NCI-H2227 treated with DMSO at 0.1 percent for 48 hours (cell line): ENCODE measurements around the gene KCNMA1.

Experiments used
- DNase-seq: peaks from one replicate; lab custom pipeline; 2025; lab: John Stamatoyannopoulos, UW

KCNMA1 gene

DNA sequence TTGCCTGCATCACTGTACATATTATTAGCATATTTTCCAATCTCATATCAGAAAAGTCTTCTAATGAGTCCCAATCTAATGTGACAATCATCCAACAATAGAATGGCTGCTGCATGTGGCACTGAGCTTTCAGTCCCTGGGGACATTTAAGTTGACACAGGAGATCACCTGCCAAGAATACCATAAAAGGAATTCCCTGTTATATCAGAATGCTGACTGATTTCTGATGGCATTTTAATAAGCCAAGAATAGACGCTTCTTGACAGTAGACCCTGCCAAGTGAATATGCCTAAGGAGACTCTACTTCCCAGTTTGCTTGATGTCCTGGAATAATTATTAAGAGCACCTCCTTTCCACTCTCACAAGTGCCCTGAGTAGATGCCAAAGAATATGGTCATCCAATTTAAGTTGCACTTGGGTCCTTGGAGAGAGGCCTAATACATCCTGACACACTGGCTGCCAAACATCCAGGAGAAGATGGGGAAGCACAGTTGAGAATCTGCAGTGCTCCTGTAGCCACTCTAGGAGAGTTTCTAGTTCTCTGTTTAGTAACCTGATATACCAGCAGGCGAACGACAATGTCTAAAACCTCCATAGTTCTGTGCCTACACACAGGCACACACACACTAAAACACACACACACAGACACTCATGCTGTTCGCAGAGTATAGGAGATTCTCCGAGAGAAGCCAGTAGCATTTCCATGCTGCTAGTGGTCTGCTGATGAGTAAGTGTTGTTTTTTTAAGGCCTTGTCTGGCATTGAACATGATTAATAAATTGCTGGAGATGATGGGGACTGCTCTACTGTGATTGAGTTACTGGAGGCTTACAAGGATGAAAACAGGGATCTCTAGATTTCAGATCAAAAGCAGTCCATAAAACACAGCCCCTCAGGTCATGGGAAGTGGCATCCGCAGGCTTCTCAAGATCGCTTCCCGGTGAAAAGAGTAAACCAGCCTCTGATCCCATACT lies 369.6 kb downstream of the KCNMA1 start:
- no peak for DNase-seq

DNA sequence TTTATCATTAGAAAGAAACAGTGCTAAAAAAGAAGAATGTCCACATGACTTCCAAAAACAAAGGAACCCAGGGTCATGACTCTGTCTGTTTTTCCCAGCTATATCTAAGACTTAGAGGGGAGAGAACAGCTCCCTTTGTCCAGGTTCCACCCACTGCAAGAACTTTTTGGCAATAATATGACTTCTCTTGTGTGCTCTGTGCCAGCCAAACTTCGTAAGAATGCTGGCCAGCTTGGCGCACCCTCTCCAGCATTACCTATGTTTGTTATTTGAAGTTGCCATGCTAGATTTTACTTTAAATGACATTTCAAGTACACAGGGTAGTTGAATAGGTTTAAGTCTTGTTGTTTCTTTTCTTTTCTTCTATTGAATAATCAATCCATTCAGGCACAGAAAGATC lies 371.4 kb downstream of the KCNMA1 start:
- DNase-seq, result no peak

DNA sequence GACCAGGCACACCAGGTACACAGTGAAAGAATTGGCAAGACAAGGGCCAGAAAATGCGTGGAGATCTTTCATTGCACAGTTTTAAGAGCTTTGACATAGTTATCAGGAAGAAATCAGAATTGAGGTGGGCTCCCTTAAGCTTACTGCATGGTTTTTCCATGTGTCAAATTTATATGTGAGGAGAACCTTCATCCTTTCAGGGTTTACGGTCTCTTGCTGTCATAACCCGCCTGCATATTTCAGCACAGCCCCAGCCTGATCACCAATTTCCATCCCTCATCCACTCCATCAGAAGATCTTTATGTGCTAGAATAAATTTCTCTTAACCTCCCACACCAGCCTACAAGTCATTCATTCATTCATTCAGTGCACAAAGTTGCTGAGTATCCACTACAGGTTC lies 373.1 kb downstream of the KCNMA1 start:
- no peak for DNase-seq

DNA sequence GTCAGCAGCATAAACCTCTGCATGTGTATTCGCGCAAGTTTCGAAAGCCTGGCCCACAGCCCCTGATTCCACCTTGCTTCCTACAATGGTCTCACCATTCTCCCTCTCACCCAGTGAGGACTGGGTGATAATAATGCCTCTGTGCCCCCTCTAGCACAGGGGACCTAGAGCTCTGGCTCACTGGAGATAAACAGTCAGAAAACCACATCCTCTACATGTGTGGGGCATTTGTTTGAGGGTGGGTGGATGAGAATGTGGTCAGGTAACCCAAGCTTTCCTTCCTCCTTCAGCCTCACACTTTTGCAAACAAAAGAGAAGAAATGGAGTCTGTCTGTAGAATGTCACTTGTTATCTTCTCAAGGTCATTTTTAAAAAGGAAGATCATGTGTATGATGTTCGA lies 373.5 kb downstream of the KCNMA1 start:
- no peak for DNase-seq

DNA sequence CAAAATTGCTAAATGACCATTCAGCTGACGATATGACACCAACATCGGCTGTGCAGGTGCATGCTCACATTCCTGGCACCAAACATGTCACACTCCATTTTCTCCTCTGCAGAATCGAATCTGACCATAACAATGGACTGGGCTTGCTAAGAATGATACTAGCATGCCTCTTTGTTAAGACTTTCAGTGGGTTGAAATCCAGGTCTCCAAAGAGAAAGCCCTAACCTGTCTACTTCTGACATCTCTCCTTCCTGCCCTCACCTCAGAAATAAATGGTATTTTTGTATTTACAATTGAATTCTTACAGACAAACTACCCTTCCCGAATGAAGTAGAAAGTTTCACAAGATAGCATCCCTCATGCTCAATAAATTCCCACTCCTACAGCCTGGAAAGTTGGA lies 373.9 kb downstream of the KCNMA1 start:
- DNase-seq, result no peak

DNA sequence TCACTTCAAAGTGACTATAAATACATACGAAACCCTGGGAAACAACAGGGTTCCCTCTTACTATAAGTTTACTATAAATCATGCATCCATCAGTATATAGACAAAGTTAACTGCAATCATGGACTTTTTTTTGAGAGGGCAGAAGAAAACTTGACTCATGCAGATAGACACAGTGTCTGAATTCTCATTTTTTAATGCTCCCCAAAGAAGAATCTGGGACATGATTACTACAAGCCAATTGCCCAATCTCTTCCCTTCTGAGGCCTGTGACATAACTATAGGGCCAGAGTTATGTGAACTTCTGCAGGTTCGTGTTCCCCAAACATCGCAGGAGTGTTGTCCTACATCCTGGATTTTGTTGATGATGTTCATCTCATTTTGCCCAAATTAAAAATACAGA lies 376.5 kb downstream of the KCNMA1 start:
- DNase-seq, result no peak

DNA sequence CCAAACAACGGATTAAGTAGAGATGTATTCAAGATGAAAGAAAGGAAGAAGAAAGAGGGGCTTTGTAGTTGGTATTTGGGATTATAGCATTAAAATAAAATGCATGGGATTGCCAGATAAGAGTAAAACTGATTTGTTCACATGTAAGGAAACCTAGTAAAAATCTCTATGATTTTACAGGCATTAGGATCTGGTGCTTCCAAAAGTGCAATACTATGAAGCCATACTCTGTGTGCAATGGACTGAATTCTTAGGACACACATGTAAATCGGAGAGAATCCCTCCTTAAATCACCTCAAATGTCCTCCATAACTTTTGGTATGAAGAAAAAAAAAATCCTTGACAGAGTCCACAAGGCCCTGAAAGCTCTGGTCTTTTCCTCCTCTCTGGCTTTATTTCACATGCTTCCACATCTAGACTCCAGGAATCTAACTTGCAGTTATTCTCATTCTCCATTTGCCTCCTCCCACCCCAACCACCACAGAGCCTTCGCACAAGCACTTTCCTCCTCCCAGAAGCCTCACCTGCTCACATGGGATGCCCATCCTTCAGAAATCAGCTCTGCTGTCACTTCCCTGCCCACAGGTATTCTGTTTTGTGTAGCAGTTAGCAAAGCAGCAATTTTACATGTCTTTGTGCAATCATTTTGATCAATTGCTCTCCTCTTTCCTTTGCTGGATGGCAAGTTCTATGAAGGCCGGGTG lies 378.3 kb downstream of the KCNMA1 start:
- no peak for DNase-seq

DNA sequence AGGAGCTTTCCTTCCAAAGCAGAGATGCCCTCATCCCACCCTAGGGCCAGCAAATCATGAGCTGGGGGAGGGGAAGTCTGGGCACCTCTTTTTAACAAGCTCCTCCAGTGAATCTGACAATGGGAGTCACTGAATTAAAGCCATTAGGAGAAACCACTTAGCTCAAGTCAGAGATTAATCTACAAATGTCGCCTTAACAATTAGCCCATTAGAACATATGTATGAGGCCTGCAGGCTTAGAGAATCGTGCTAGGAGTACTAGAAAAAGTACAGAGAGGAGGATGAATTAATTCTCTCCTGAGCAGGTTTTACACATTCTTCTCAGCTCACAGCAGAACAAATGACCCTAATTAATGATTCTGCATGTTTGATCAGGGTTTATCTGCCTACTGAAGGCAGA lies 381.3 kb downstream of the KCNMA1 start:
- no peak for DNase-seq

DNA sequence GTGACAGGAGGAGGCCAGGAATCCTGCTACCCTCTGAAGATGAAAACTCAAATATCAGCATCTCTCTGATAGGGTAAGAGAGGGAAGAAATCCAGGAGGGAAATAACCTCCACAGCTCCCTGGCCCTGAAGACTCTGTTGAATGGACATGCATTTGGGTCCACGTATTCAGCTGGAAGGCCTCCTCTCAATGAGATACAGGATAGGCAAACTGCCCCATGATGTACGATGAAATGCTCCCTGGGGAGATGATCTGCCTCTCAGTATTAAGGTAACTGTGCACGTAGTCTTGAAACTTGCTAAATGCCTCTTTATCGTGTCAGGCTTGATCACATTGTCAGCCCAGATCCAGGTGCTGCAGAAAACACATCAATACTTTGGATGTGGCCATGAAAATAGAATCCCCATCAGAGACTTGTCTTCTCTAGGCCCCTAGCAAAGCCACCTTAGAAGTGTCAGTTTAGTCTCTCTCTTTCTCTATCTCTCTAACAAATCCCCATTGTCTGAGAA lies 384.0 kb downstream of the KCNMA1 start:
- DNase-seq, result no peak

DNA sequence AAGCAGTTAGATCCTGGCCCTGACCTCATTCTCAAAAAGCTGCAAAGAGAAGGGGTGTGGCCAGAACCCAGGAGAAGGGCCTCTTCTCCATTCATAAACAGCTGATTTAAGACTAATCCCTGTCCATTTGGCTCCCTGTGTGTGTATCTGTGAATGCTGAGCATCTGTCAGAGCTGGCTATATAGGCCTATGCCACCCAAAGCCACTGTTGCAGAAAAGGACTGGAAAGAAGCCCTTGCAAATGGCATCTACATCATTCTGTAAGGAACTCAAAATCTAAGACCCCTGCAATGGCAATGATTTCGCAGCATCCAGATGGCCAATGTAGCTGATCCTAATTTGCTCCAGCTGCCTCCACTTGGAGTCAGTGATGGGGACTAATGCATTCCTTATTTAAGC lies 384.5 kb downstream of the KCNMA1 start:
- DNase-seq, result no peak

DNA sequence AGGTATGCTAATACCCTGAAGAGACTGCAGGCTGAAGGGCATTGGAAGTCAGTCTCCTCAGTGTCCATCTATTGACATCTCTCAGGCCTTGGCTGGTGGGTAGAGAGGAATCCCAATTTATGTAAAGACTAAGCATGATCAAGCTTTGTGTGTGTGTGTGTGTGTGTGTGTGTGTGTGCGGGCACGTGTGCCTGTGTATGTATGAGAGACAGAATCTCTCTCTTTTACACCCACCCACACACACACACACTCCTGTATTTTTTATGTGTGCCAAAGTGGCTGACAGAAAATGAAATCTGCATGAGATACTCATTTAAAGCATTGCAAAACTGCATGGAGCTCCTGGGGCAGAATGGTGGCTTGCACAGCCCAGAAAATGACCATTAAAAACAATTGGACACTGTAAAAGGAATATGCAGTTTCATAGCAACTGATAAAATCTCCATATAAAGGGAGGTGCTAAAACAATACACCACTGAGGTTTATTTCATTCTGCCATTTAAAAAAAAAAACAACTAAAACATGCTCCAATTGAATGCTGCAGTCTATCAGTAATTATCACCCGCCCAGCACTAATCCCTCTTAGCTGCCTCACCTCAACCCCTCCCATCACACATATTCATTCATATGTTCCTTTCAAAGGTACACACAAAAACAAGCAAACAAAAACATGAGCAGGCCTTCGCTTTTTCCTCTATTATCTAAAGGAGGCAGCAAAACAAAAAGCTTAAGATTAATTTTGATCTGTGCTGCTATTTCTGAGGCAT lies 385.0 kb downstream of the KCNMA1 start:
- no peak for DNase-seq

DNA sequence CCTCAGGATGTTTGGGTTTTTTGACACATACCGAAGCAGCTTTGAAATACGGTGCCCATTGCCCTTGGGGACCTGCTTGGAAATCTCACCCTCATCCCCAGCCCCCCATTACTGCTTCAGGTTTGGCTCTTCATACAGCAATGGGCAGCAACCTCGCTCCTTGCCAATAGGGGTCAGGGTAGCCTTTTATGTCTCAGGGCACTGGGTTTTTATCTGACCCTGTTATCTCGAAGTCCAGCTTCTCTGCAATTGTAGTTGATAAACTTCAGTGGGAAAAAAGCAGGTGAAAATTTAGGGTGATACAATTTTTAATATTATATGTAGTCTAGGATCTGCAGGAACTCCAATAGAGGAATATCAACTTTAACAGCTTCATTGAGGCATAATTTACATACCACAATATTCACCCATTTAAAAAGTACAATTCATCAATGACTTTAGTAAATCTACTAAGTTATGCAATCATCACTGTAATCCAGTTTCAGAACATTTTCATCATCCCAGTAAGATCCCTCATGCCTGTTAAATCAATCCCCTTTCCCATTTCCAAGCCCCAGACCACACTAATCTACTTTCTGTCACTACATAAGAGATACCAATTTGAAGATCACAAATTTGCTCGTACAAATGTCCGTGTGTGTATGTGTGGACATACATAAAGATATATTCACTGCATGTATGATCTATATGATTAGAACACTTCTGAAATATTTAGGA lies 386.2 kb downstream of the KCNMA1 start:
- DNase-seq, result no peak

DNA sequence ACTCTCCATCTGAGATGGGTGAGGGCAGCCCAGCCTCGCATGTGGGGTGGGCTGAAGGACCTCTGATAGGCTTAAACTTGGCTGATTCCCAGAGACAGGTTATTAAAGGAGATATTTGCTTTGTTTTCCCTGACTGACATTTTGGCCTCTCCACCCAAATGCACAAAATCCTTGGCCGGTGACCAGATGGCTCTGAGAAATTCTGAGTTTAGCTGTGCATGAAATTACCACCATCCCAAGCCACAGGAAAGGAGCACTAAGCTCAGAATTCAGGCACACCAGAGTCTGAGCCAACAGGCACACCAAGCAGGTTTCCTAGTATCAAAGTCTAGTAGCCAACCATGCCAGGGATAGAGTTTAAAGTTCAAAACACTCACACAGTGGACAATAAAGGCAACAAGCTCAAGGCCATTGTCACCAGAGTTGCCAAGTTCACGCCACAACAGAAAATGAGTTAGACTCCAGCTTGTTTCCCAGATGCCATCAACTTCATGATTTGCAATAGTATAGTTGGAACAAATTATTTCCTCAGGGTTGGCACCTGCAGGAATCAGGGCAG lies 387.6 kb downstream of the KCNMA1 start:
- no peak for DNase-seq

DNA sequence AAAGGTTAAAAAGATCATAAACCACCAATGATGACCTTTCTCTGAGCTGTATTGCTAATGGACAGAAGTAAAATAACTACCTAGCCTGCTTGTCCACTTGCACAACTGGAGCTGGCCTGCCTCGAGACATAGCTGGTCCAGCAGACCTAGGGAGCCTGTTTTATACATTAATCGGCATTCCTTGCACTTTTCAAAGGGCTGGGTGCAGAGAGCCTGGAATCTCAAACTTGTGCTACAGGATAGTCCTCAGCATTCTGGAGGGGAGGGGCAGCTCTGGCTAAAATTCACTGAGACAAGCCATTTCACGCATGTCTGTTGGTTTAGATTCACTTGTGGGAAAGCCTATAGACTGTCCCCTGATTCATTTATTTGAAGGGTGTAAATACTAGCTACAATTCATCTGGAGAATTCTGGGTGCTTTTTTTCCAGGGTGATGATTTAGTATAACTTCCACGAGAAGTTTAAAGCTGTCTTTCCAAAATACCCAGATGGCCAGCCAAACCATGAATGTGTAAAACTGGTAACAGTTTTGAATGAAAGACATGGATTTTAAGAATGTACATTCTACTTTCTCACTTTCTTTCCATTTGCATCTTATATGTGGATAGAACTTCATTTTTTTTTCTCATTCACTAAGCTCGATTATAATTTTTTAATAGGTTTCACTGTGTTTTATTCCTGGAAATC lies 389.4 kb downstream of the KCNMA1 start:
- no peak for DNase-seq

DNA sequence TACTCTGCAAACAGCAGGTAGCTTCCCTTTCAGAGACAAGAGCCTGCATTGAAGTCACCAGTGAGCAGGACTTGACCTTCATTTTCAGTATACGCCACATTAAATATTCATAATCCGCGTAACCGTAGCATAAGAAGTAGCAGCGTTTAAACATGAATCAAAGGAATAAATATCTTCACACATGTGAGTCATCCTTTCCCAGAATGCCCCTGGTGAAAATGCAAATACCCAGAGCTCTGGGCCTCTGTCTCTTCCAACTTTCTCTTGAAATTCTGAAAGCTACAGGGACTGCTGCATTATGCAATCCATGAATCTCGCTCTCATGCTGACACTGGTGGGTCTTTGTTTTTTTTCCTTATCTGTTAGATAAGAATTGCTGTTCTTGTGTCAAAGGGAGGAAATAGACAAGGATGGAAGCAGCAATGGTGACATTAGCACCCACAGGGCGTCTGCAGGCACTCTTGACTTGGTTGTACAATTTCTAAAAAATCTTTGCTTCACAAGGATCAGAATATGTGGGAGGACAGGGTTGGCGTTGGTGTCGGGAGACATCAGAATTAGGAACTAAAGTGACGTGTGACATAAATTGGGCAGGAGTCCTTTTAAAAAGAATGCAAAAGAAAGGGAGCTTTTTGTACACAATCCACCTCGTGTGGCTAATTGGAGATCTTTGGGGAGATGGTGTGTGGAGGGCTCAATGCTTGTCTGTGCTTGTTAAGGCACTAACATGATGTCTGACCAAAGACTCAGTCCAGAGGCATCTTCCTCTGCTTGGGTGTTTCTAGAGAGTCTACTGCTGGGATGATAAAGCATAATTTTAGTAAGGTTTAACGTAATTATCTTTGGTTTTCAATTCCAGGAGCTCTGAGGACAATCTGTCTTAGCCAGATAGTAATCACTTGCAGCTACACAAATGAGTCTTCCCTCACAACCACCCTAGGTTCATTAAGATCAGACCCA lies 390.3 kb downstream of the KCNMA1 start:
- no peak for DNase-seq

DNA sequence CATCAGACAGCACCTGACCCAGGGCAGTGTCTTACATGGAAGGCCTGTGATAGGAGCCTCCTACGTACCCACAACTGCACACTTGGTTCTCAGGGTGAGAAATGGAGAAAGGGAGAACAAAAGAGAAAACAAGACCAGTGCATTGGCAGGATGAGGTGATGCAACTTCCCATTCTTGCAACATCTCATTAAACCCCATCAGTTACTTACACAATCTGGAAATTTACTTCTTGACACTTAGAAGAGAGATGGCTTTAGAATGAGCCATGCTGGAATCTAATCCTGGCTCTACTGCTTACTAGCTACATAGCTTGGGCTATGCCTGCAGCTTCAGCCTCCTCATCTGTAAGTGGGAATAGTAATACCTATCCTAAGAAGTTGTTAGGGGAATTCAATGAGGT lies 391.7 kb downstream of the KCNMA1 start:
- DNase-seq, result no peak

DNA sequence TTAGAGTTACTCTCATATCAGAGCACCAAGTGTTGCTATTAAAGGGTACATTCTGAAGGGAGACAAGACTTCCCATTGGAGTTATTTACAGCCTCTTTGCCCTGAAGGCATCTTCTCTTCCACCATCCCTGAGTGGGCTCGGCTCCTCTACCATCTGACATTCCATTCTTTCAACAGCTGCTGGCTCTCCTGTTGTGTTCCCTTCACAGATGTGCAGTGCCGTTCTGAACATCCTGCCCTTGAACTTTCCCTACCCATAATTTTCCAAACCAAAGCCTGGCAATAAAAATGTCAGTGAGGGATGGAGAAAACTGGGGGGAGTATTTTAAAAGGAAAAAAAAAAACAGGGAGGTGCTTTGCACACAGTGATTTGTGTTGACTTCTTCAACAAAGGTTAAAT lies 392.9 kb downstream of the KCNMA1 start:
- DNase-seq, result no peak

DNA sequence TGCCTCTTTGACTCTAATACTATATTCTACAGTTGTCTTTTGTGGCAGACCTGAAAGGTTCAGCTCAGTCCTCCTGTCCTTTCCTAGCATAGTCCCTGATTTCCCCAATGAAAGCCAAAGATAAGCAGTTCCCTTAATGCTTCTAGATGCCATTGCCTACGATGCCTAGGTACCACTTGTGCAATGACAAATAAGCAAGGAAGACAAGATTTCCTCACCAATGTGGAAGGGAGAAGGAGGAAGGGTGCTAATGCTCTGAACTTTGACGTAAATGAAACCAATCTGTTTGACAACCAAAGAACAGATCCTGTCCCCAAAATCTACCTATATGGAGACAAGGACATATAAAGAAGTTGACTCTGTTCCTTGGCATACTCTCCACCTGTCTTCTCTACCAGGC lies 393.3 kb downstream of the KCNMA1 start:
- DNase-seq, result no peak

DNA sequence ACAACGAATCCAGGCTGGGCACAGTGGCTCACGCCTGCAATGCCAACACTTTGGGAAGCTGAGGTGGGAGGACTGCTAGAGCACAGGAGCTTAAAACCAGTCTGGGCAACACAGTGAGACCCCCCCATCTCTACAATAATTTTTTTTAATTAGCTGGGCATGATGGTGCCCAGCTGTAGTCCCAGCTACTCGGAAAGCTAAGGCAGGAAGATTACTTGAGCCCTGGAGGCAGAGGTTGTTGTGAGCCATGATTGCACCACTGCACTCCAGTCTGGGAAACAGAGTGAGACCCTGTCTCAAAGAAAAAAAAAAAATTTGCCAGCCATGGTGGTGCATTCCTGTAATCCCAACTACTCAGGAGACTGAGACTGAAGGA lies 396.3 kb downstream of the KCNMA1 start:
- no peak for DNase-seq
